HG03520 (cell line): ENCODE results near the gene GRB2.
"Not testable (repeated sequence)": the region's sequence is repeated elsewhere in the genome, so short reads cannot be mapped to it uniquely, and the experiment has no call there.

Experiments used
- ATAC-seq: cut with Tn5 transposase; IDR thresholded peaks from one replicate; pipeline ENCODE4 v1.9.1; 2021; ENCODE audit warnings: mild to moderate bottlenecking, moderate library complexity; ENCODE audit not compliant: unreplicated experiment

Gene GRB2

DNA sequence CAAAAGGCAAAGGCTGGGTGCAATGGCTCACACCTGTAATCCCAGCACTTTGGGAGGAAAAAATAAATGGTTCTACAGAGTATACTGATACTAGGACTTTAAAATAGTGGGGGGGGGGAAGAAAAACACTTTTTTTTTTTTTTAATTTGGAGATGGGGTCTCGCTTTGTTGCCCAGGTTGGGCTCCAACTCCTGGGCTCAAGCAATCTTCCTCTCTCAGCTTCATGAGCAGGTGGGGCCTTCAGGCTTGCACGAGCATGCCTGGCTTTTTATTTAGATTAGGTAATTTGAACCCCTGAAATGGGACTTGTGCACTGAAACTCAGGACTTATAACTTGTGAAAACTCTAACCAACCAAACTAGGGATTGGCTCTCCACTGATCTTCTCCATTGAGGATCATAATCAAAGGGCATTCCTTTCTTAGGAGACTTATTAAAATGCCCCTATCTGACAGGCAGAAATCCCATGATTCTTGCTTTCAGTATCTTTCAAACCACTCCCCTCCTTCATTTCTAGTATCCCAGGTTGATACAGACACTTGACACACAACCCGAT lies 16.9 kb downstream of the GRB2 start:
- no peak for ATAC-seq

DNA sequence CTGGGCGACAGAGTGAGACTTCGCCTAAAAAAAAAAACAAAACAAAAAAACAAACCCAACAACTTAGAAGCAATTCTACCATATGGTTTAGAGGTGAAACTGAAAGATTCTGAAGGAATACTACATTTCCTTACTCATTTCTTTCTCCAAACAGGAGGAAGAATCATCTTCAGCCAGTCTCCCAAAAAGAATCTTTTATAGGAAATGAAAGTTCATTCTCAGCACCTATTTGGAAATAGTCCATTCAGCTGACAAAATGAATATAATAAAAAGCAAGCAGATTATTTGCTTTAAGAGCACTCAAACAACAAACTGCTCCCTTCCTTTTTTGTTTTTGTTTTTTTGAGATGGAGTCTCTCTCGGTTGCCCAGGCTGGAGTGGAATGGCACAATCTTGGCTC lies 17.7 kb downstream of the GRB2 start:
- no peak for ATAC-seq

DNA sequence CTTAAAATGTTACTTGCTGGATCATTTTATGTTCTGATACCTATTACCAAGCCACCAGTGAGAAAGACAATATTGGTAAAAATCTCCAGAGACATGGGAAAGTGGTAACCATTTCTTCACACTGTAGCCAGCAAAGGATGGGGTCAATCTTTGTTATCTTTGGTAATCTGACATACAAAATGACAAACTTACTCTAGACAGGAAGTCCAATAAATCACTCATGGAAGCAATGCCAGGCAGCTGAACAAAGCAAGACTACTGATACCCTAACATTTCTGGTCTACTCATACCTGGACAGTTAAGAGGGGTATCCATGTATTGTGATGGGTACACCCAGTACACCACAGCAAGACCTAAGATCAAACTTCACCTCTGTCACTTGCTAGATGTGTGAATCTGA lies 19.0 kb downstream of the GRB2 start:
- ATAC-seq = no peak

- no peak for ATAC-seq
Measured at GRCh38 chr17:75384751-75385150, 20.7 kb downstream of the GRB2 start.

GRCh38 chr17:75383842-75384195 lies 21.7 kb downstream of the GRB2 start:
- ATAC-seq = no peak

- ATAC-seq = no peak
Measured at GRCh38 chr17:75380750-75381149, 24.7 kb downstream of the GRB2 start.

- ATAC-seq = no peak
Measured at GRCh38 chr17:75380315-75380714, 25.2 kb downstream of the GRB2 start.

DNA sequence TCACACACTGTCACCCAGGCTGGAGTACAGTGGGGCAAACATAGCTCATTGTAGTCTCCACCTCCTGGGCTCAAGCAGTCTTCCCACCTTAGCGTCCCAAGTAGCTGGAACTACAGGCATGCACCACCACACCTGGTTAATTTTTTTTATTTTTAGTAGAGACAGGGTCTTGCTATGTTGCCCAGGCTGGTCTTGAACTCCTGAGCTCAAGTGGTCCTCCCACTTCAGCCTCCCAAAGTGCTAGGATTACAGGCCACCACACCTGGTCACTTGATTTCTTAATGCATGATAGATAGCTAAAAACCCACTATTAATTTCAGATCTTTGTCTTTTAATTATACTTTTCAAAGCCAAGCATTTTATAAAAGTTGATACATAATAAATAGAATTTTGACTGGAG lies 26.1 kb downstream of the GRB2 start:
- not testable (repeated sequence) for ATAC-seq

DNA sequence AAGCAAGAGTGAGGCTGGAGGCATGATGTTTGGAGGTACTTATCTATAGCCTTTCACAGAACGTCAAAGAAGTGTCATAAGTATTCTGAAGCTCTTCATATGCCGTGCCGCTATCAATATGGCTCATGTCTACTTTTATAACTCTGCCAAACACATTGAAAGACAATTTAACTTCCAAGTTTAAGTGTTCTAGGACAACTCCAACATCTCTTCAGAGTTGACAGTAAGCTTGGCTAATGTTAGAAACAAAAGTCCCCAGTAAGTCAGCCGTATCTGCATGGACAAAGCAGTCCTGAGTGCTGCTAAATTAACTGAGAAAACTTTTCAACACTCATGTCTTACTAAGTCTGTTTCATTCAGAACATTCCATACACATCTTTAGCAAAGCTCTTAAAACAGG lies 32.2 kb downstream of the GRB2 start:
- ATAC-seq = no peak

- peak; percentile 58 for ATAC-seq
Measured at GRCh38 chr17:75371981-75372380, 33.5 kb downstream of the GRB2 start.

DNA sequence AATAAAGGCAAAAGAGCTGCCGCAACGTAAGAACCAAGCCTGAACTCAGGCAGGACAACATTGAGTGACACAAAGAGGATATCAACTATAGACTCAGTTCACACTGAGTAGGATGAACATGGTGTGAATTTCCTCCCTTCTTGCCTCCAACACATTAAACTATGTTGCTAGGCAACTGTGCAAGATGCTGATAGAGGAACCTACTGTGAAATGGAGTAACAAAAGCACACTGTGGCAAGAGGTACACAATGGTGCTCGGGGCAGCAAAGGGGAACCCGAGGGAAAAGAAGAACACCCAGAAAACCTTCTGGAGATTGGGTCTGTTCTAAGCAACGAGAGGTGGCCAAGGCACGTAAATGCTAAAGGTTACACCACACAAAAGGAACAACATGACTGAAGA lies 34.1 kb downstream of the GRB2 start:
- ATAC-seq = peak; percentile 16

GRCh38 chr17:75370286-75370915 lies 35.1 kb downstream of the GRB2 start:
- no peak for ATAC-seq

- ATAC-seq = not testable (repeated sequence)
Measured at GRCh38 chr17:75367838-75368789, 37.4 kb downstream of the GRB2 start.

GRCh38 chr17:75367312-75367711 lies 38.2 kb downstream of the GRB2 start:
- no peak for ATAC-seq

GRCh38 chr17:75366432-75366831 lies 39.0 kb downstream of the GRB2 start:
- ATAC-seq = no peak

DNA sequence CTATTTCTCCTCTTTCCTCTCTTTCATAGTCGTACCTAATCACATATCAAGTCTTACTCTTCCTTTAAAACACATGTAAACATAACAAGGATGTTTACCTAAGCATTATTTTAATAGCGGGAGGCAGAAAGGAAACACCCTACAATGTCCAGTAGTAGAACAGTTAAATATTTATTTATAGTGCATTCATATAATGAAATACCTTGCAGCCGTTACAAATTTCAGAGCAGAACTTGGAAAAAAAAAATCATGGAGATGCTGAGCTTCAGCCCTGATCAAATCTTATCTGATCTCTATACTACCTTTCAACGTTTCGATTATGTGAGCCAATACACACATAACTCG lies 39.6 kb downstream of the GRB2 start:
- ATAC-seq = no peak

DNA sequence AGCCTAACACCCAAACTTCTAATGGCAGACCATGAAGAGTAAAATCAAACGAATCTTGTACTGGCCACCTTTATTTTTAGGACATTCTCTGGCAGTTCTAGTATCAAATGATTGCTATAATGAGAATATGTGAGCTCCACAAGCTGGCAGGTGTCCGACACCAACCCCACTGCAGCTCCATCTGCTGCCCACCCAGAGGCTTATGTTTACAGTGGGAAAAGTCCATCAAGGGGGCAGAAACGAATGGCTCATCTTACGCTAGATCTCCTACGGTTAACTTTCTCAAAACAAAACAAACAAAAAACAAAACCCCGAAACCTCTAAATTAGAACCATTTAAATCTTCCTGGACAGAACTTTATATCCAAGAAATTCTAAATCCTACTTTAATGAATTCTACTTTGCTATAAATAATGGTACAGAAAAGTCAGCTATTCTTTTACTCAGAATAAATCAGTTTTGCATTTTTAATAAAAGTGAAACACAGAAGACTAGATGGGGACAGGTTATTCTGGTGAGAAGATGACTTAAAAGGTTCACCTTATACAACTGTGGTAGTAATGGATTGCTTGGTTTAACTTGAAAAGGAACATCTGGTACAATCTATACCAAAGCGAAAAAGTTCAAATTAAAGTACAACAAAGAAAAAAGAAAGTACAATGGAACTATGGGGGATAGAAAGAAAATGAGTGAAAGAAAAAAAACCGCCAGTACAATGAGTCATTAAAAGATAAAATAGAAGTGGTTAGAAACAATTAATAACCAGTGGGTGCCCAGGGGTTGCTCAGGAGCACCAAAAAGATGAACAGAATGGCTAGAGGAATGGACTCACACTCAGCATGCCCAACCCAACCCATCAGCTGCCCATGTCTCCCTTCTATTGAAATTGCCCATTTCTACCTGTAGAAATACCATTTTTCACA lies 40.2 kb downstream of the GRB2 start:
- ATAC-seq = no peak

GRCh38 chr17:75364078-75364477 lies 41.4 kb downstream of the GRB2 start:
- no peak for ATAC-seq

GRCh38 chr17:75361996-75362395 lies 43.5 kb downstream of the GRB2 start:
- no peak for ATAC-seq

DNA sequence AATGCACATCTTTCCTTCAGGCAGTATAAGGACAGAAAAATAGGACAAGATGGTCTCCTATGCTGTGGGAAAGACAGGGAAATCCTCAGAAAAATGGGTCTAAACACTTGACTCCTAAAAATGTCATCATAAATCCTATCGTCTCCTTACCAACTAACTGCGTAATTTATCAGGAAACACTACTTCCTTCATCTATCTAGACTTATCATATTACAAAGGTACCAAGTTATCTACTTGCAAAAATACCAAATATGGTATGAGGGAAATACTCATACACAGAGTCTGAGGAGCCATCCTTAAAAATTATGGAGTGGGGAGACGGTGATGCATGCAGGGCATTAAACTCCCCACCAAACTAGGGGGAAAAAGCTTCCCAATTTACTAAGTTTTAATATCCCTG lies 44.1 kb downstream of the GRB2 start:
- no peak for ATAC-seq

- ATAC-seq = no peak
Measured at GRCh38 chr17:75356260-75356937, 49.1 kb downstream of the GRB2 start.
